ENCODE measurements around the gene FER1L5.

FER1L5 gene

GRCh38 chr2:96715658-96716057 lies 73.1 kb downstream of the FER1L5 start:
- Histone ChIP-seq H3K79me2 (ENCODE audit: control insufficient read depth, insufficient read depth, low read length, poor library complexity) (no peaks in the 10 kb centered on the region), H3K36me3 (ENCODE audit: control insufficient read depth in 1 of 2, insufficient read depth in 2 of 2, low read length in 2 of 2) (peaks cover 16 to 21% of the 10 kb centered on the region in 2 experiments), H2AFZ (ENCODE audit: insufficient read depth, low read length, poor library complexity) (no peak overlapping the region), H3K18ac (ENCODE audit: low read length) (no peak overlapping the region), H3K23ac (ENCODE audit: low read length) (no peak overlapping the region), H2BK120ac (ENCODE audit: insufficient read depth, low read length, poor library complexity) (no peak overlapping the region), H3K4ac (ENCODE audit: low read depth, low read length) (no peak overlapping the region), H3K4me1 (ENCODE audit: control insufficient read depth in 1 of 2, insufficient read depth in 2 of 2, low read length in 2 of 2) (no peaks in the 10 kb centered on the region), H4K8ac (ENCODE audit: low read depth, low read length) (no peak overlapping the region), H3K4me2 (ENCODE audit: low read length) (no peak overlapping the region), H2BK12ac (ENCODE audit: low read length) (no peak overlapping the region), H2BK5ac (ENCODE audit: low read depth, low read length, poor library complexity) (no peak overlapping the region), H4K12ac (ENCODE audit: low read depth, low read length) (no peak overlapping the region), H3K79me1 (ENCODE audit: low read length) (no peaks in the 10 kb centered on the region), H3K9me3 (ENCODE audit: insufficient read depth, low read depth, low read length) (peaks cover 2% of the 10 kb centered on the region), H3K27me3 (ENCODE audit: insufficient read depth, low read length) (no peaks in the 10 kb centered on the region), H2AK5ac (ENCODE audit: low read length) (no peak overlapping the region), H4K91ac (ENCODE audit: low read depth, low read length) (no peak overlapping the region), H3K4me3 (ENCODE audit: low read depth, low read length) (no peak overlapping the region), H3K14ac (ENCODE audit: low read length) (no peak overlapping the region), H3K9ac (ENCODE audit: low read length) (no peak overlapping the region), H3K27ac (ENCODE audit: low read depth, low read length) (no peak overlapping the region)
- WGBS (ENCODE audit: extremely low coverage, insufficient coverage, insufficient read length), result no CpG with 5 or more reads among the region's 5 CpGs
- no peak for DNase-seq

DNA sequence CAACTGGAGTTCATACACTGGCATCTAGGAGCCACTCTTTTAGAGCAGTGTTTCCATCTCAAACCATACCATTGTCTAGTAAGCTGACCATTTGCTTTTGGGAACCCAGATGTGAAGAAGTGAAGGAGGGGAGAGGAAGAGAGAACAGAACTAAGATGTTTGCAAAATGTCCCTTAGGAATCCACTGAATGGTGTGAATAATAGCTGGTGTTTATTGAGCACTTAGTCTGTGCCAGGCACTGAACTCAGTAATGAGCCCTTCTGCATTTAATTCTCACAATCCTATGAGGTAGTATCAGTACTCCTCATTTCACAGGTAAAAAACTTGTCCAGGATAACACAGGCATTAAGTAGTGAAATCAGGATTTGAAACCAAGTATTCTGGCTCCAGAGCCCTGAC lies 73.8 kb downstream of the FER1L5 start:
- Histone ChIP-seq H3K4me1 (ENCODE audit: control insufficient read depth in 1 of 2, insufficient read depth in 2 of 2, low read length in 2 of 2) (no peaks in the 10 kb centered on the region), H4K8ac (ENCODE audit: low read depth, low read length) (no peak overlapping the region), H2BK5ac (ENCODE audit: low read depth, low read length, poor library complexity) (no peak overlapping the region), H3K9ac (ENCODE audit: low read length) (no peak overlapping the region), H3K14ac (ENCODE audit: low read length) (no peak overlapping the region), H3K4me3 (ENCODE audit: low read depth, low read length) (no peak overlapping the region), H3K27me3 (ENCODE audit: insufficient read depth, low read length) (no peaks in the 10 kb centered on the region), H3K4me2 (ENCODE audit: low read length) (no peak overlapping the region), H2BK12ac (ENCODE audit: low read length) (no peak overlapping the region), H4K91ac (ENCODE audit: low read depth, low read length) (no peak overlapping the region), H3K79me2 (ENCODE audit: control insufficient read depth, insufficient read depth, low read length, poor library complexity) (no peaks in the 10 kb centered on the region), H3K36me3 (ENCODE audit: control insufficient read depth in 1 of 2, insufficient read depth in 2 of 2, low read length in 2 of 2) (peaks cover 15 to 16% of the 10 kb centered on the region in 2 experiments), H3K4ac (ENCODE audit: low read depth, low read length) (no peak overlapping the region), H2AK5ac (ENCODE audit: low read length) (no peak overlapping the region), H3K18ac (ENCODE audit: low read length) (no peak overlapping the region), H2AFZ (ENCODE audit: insufficient read depth, low read length, poor library complexity) (no peak overlapping the region), H3K27ac (ENCODE audit: low read depth, low read length) (no peak overlapping the region), H3K9me3 (ENCODE audit: insufficient read depth, low read depth, low read length) (peaks cover 2% of the 10 kb centered on the region), H2BK120ac (ENCODE audit: insufficient read depth, low read length, poor library complexity) (no peak overlapping the region), H4K12ac (ENCODE audit: low read depth, low read length) (no peak overlapping the region), H3K23ac (ENCODE audit: low read length) (no peak overlapping the region), H3K79me1 (ENCODE audit: low read length) (no peaks in the 10 kb centered on the region)
- no peak for DNase-seq

GRCh38 chr2:96726131-96726530 lies 83.6 kb downstream of the FER1L5 start:
- no peak overlapping the region for H2AK5ac ChIP-seq (ENCODE audit: low read length)
- no peak overlapping the region for H2BK12ac ChIP-seq (ENCODE audit: low read length)
- no peaks in the 10 kb centered on the region for H3K9me3 ChIP-seq (ENCODE audit: insufficient read depth, low read depth, low read length)
- no peak overlapping the region for H3K14ac ChIP-seq (ENCODE audit: low read length)
- no peaks in the 10 kb centered on the region for H3K4me1 ChIP-seq (ENCODE audit: control insufficient read depth in 1 of 2, insufficient read depth in 2 of 2, low read length in 2 of 2)
- no peak overlapping the region for H2AFZ ChIP-seq (ENCODE audit: insufficient read depth, low read length, poor library complexity)
- no CpG with 5 or more reads among the region's 4 CpGs for WGBS (ENCODE audit: extremely low coverage, insufficient coverage, insufficient read length)
- no peak overlapping the region for H3K4ac ChIP-seq (ENCODE audit: low read depth, low read length)
- H4K91ac ChIP-seq (ENCODE audit: low read depth, low read length), result no peak overlapping the region
- H4K12ac ChIP-seq (ENCODE audit: low read depth, low read length), result no peak overlapping the region
- no peak overlapping the region for H3K4me2 ChIP-seq (ENCODE audit: low read length)
- no peak overlapping the region for H2BK120ac ChIP-seq (ENCODE audit: insufficient read depth, low read length, poor library complexity)
- no peak overlapping the region for H3K4me3 ChIP-seq (ENCODE audit: low read depth, low read length)
- H3K9ac ChIP-seq (ENCODE audit: low read length), result no peak overlapping the region
- no peak overlapping the region for H4K8ac ChIP-seq (ENCODE audit: low read depth, low read length)
- no peak overlapping the region for H3K18ac ChIP-seq (ENCODE audit: low read length)
- H3K79me1 ChIP-seq (ENCODE audit: low read length), result no peaks in the 10 kb centered on the region
- H3K79me2 ChIP-seq (ENCODE audit: control insufficient read depth, insufficient read depth, low read length, poor library complexity), result no peaks in the 10 kb centered on the region
- no peaks in the 10 kb centered on the region for H3K27me3 ChIP-seq (ENCODE audit: insufficient read depth, low read length)
- peaks cover 21 to 29% of the 10 kb centered on the region in 2 experiments for H3K36me3 ChIP-seq (ENCODE audit: control insufficient read depth in 1 of 2, insufficient read depth in 2 of 2, low read length in 2 of 2)
- peak overlapping the region; percentile 17 for H3K27ac ChIP-seq (ENCODE audit: low read depth, low read length)
- DNase-seq, result no peak
- H2BK5ac ChIP-seq (ENCODE audit: low read depth, low read length, poor library complexity), result no peak overlapping the region
- H3K23ac ChIP-seq (ENCODE audit: low read length), result no peak overlapping the region

DNA sequence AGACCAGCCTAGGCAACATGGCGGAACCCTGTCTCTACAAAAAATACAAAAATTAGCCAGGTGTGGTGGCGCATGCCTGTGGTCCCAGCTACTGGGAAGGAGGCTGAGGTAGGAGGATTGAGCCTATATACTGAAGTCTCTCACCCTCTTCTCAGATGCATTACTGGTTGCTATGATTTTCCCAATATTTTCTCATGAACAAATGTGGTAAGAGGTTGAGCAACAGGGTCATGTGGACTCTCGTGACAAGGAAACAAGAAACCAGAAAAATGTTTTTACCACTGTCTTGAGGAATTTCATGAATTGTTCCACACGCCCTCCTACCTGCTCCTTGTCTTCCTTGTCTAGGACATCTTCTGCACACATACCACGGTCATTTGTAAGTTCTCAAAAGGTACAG lies 84.9 kb downstream of the FER1L5 start:
- Histone ChIP-seq H2AK5ac (ENCODE audit: low read length) (no peak overlapping the region), H2AFZ (ENCODE audit: insufficient read depth, low read length, poor library complexity) (no peak overlapping the region)

More for the DNA sequence above, 84.9 kb downstream of the FER1L5 start:
- no peak overlapping the region for H4K91ac ChIP-seq (ENCODE audit: low read depth, low read length)
- no peaks in the 10 kb centered on the region for H3K79me2 ChIP-seq (ENCODE audit: control insufficient read depth, insufficient read depth, low read length, poor library complexity)
- no peak overlapping the region for H3K9ac ChIP-seq (ENCODE audit: low read length)
- H3K27me3 ChIP-seq (ENCODE audit: insufficient read depth, low read length), result no peaks in the 10 kb centered on the region
- no peak overlapping the region for H3K4me3 ChIP-seq (ENCODE audit: low read depth, low read length)
- H2BK12ac ChIP-seq (ENCODE audit: low read length), result no peak overlapping the region
- WGBS (ENCODE audit: extremely low coverage, insufficient coverage, insufficient read length), result no CpG with 5 or more reads among the region's 5 CpGs
- no peak overlapping the region for H3K18ac ChIP-seq (ENCODE audit: low read length)
- no peak overlapping the region for H3K23ac ChIP-seq (ENCODE audit: low read length)
- H3K4ac ChIP-seq (ENCODE audit: low read depth, low read length), result no peak overlapping the region
- peak overlapping the region; percentile 62 for H4K12ac ChIP-seq (ENCODE audit: low read depth, low read length)
- no peaks in the 10 kb centered on the region for H3K9me3 ChIP-seq (ENCODE audit: insufficient read depth, low read depth, low read length)
- peaks cover 22 to 37% of the 10 kb centered on the region in 2 experiments for H3K36me3 ChIP-seq (ENCODE audit: control insufficient read depth in 1 of 2, insufficient read depth in 2 of 2, low read length in 2 of 2)
- H2BK5ac ChIP-seq (ENCODE audit: low read depth, low read length, poor library complexity), result no peak overlapping the region
- H3K4me1 ChIP-seq (ENCODE audit: control insufficient read depth in 1 of 2, insufficient read depth in 2 of 2, low read length in 2 of 2), result no peaks in the 10 kb centered on the region
- H3K79me1 ChIP-seq (ENCODE audit: low read length), result no peaks in the 10 kb centered on the region
- H3K14ac ChIP-seq (ENCODE audit: low read length), result no peak overlapping the region
- peak; percentile 46 to 84 for DNase-seq
- H3K27ac ChIP-seq (ENCODE audit: low read depth, low read length), result no peak overlapping the region
- H3K4me2 ChIP-seq (ENCODE audit: low read length), result no peak overlapping the region
- no peak overlapping the region for H4K8ac ChIP-seq (ENCODE audit: low read depth, low read length)
- no peak overlapping the region for H2BK120ac ChIP-seq (ENCODE audit: insufficient read depth, low read length, poor library complexity)

Measured in trophoblast cell (in vitro differentiated cells and primary cell).